Measurements from ENCODE around the gene EMB.
"Not testable (repeated sequence)": the region's sequence is repeated elsewhere in the genome, so short reads cannot be mapped to it uniquely, and the experiment has no call there.

The EMB gene

DNA sequence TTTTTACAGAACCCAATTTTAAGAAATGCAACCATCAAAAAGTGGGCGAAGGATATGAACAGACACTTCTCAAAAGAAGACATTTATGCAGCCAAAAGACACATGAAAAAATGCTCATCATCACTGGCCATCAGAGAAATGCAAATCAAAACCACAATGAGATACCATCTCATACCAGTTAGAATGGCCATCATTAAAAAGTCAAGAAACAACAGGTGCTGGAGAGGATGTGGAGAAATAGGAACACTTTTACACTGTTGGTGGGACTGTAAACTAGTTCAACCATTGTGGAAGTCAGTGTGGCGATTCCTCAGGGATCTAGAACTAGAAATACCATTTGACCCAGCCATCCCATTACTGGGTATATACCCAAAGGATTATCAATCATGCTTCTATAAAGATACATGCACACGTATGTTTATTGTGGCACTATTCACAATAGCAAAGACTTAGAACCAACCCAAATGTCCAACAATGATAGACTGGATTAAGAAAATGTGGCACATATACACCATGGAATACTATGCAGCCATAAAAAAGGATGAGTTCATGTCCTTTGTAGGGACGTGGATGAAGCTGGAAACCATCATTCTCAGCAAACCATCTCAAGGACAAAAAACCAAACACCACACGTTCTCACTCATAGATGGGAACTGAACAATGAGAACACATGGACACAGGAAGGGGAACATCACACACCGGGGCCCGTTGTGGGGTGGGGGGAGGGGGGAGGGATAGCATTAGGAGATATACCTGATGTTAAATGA is 19.7 kb downstream of the EMB start:
- DNase-seq = not testable (repeated sequence)

DNA sequence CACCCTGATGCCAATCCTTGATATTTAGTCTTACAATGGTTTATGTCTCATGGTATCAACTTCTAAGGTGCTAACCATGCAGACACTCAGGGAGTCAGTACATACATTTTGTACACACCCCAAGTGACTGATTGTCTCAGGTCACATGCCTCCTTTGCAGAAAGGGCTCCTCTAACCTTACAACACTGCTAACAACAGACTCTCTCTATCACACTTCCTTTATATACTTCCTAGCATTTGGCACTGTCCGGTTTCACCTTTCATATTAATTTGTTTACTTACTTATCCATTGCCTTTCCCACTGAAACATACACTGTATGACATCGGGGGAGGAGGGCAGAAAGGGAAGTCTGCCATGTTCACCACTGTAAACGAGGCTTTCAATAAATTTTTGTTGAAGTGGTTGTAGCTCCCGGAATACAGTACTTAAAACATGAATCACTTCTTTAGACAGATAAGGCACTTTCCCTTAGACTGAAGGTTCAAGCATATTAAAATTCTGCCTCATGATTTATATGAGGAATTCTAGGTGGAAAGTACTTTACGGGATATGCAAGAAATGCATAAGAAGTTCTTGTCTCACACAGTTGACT is 20.6 kb downstream of the EMB start:
- no peak for DNase-seq

DNA sequence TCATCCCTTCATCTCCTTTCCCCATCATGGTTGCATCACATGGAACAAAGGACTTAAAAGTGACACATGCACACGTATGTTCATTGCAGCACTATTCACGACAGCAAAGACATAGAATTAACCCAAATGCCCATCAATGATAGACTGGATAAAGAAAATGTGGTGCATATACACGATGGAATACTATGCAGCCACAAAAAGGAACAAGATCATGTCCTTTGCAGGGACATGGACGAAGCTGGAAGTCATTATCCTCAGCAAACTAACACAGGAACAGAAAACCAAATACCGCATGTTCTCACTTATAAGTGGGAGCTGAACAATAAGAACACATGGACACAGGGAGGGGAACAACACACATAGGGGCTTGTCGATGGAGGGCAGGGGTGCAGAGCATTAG is 21.4 kb downstream of the EMB start:
- DNase-seq = not testable (repeated sequence)

DNA sequence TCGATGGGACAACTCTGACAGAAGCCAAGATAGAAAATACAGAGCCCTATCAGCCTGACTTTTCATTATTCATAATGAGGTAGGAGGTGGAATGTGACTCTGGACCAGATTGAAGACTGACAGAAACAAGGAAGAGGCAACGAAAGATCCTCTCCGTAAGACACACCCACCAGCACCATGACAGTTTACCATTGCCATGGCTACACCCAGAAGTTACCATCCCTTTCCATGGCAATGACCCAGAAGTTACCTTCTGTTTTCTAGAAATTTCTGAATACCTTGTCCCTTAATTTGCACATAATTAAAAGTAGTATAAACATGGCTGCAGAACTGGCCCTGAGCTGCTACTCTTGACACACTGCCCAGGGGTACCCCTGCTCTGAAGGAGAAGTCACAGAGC is 24.5 kb downstream of the EMB start:
- DNase-seq = not testable (repeated sequence)

DNA sequence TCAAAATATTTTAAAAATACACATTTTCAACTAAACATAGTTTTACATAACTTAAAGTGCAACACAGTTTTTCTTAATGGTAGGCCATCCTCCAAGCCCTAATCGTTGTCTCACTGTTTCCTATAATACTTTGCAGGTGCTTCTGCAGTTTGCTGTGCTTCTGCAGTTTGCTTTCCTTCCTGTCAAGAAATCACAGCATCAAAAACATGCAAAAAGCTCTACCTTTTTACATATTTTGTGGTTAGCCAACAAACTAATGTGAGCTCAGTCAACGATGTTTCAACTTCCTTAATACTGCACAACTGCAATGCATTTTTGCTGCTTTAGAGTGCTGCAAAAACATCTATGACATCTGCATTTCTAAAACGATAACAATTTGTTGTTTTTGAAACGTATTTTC is 25.2 kb downstream of the EMB start:
- DNase-seq = no peak

DNA sequence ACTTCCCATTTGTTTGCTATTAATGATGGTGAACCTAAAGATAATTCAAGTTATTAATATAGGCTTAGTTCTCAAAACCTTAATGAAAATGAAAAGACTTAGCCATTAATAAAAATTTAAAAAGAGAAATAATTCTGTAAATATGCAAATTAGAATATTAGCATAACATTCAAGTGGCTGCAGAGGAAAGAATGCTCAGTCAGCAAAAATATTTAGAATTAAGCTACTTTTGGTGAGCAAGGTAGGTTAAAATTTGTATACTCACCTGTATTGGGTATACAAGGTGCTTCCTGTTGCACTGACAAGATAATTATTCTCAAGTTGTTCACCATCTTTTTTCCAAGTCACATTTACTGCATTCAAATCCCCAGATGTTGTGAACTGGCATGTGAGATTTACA is 30.2 kb downstream of the EMB start:
- not testable (repeated sequence) for DNase-seq

DNA sequence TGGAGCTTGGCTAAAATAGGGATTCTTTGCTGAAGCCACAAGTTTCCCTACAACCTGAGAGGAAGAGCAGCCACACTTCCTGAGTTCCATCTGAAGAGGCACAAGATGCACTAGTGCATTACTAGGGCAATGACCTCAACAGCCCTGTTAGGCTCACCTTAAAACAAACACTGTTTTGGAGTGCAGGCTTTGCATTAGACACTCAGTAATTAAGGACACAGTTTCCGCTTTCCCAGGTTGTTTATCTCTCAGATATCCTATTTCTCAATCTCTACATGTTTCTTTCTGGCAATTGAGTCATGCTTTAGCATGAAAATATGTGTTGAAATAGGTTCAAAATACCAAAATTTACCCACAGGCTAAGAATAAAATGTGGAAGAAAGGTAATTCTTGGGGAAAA is 34.2 kb downstream of the EMB start:
- DNase-seq = no peak

DNA sequence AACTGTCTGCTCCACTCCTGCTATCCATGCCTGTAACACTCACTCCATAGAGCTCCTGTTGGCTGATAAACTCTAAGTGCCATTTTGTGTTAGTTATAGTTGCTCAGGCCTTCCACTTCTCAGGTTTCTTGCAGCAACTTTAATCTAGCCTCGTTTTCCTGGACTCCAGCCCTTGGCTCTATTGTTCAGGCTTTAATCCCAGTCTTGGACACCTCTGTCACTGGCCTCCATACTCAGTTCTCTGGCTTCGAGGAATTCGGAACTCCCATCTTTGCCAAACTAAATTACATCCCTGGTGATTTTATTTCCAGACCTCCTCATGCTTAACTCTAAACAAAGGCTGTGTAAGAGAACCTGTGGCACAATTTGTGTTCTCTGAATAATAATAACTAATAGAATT is 39.8 kb downstream of the EMB start:
- no peak for DNase-seq

DNA sequence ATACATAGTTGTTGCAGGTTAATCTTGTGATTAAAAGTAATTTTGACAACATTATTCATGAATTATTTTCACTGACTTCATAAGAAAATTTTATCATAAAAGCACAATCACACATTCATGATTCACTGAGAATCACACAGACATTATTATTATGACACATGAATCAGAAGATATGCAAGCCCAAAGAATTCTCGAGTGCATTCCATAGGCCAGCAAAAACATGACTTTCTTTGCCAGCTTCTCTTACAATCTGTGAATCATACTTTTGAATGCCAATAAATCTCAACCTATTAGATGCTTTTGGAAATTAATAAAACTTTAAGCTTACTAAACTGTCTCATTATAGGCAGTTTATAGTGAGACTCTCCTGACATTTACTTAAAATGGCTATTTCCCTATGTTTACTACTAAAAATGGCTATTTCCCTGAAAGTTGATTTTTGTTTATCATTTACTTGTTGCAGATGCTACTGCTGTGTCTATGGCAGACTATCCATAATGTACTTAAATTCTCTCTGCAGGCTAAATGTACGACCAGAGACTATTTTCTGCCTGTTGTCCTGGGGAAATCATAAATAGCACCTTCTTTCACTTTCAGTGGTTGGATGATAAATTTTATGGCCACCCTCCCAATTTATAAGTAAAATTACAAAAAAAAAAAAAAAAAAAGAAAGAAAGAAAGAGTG is 47.0 kb downstream of the EMB start:
- DNase-seq = not testable (repeated sequence)

DNA sequence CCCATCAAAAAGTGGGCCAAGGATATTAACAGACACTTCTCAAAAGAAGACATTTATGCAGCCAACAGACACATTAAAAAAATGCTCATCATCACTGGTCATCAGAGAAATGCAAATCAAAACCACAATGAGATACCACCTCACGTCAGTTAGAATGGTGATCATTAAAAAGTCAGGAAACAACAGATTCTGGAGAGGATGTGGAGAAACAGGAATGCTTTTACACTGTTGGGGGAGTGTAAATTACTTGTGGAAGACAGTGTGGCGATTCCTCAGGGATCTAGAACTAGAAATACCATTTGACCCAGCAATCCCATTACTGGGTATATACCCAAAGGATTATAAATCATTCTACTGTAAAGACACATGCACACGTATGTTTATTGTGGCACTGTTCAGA is 48.8 kb downstream of the EMB start:
- not testable (repeated sequence) for DNase-seq

DNA sequence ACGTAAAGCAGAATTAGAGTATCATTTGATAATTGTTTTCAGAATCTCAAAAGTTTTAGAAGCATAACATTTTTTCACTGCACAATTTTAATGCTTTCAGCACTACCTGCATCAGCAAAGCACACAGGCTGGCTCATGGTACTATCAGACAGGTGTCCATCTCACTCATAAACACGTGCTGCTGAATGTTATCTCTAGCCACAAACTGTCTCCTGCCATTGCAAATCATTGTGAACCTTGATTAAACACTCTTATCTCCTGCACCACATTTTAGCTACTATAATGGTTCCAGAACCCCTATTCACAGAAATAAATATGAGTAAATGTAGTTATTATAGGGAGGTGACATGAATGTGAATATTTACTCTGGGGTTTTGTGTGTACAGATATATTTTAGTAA is 56.7 kb downstream of the EMB start:
- DNase-seq = peak; percentile 83

DNA sequence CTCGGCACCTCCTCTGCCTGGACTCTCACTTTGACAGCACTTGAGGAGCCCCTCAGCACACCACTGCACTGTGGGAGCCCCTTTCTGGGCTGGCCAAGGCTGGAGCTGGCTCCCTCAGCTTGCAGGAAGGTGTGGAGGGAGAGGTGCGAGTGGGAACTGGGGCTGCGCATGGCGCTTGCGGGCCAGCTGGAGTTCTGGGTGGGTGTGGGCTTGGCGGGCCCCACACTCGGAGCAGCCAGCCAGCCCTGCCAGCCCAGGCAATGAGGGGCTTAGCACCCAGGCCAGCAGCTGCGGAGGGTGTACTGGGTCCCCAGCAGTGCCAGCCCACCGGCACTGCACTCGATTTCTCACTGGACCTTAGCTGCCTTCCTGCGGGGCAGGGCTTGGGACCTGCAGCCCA is 64.4 kb downstream of the EMB start:
- DNase-seq = not testable (repeated sequence)

DNA sequence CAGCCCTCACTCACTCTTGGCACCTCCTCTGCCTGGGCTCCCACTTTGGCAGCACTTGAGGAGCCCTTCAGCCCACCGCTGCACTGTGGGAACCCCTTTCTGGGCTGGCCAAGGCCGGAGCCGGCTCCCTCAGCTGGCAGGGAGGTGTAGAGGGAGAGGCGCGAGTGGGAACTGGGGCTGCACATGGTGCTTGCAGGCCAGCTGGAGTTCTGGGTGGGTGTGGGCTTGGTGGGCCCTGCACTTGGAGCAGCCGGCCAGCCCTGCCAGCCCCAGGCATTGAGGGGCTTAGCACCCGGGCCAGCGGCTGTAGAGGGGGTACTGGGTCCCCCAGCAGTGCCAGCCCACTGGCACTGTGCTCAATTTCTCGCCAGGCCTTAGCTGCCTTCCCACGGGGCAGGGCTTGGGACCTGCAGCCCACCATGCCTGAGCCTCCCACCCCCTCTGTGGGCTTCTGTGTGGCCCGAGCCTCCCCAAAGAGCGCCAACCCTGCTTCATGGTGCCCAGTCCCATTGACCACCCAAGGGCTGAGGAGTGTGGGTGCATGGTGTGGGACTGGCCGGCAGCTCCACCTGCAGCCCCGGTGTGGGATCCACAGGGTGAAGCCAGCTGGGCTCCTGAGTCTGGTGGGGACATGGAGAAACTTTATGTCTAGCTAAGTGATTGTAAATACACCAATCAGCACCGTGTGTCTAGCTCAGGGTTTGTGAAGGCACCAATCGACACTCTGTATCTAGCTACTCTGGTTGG is 71.6 kb downstream of the EMB start:
- DNase-seq = not testable (repeated sequence)

DNA sequence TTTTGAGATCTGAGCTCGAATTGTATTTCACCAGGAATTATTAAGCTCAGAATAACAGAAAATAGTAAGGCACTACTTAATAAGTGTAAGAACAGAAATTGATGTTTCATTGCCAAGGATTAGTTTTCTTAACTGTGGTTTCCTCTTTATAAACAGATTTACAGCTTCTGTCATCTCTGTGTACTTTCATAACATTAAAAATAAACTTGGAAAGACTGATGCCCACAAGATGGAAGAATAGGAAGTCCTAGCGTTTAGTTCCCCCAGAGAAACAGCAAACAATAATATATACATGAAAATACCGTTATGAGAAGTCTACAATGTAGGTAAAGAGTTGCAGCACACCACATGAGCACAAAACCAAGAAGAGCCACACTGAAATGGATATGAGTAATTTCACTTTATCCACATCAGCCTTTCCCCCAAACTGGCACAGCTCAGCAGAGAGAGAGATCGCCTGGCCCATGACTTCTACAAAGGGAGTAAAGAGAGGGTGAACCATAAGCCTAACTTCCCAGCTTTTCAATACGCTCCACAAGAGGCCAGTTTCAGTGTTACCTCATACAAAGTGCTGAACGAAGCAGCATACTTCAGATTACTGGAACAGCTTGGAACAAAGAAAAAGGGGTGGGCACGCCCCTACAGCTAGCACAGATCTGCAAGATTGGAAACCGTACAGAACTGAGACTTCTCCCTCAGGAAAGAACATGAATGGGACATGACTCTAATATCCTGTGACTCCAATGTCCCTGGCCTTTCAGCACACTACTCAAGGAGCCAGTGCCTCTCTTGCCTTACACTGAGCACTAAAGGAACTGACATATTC is 75.4 kb downstream of the EMB start:
- no peak for DNase-seq

DNA sequence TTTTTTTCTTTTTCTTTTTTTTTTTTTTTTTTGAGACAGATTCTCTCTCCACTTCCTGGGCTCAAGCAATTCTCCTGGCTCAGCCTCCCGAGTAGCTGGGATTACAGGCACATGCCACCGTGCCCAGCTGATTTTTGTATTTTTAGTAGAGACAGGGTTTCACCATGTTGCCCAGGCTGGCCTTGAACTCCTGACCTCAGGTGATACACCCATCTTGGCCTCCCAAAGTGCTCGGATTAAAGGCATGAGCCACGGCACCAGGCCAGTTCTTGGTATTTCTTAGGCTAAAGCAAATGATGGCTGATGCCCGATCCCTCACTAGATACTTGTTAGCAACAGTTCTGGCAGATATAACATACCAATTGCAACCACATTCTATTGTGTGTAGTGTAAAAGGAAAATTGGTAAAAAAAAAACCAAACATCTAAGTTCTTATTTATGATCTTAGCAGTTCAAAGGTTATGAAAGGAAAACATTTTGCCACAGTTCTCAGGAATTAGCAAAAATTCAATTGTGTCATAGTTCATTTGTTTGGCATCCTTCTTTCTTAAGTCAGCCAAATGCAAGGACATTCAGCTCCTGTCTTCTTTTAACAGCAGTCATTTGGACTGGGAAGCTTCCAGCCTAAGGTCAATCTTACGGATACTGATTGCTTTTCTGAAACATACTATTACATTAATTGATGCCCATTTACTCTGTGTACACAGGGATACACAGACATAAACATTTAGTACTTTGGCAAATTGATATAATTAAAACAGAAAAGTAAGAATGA is 76.4 kb downstream of the EMB start:
- not testable (repeated sequence) for DNase-seq

DNA sequence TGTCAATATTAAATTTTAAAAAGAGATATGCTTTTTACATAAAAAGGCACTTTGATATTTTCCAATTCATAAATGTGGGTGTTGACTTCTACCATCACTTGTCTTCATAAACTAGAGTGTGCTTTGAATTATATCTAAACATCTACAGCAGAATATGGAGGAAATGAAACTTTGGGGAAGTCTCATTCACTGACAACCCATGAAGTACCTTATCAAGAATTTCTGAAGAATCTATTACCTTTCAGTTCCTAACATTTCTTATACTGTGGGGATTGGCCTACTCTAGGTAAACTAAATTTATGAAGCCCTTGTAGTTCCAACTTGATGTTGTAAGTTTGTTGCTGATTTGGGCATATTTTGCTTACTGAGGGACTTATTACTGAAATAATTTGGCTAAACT is 81.9 kb downstream of the EMB start:
- no peak for DNase-seq

DNA sequence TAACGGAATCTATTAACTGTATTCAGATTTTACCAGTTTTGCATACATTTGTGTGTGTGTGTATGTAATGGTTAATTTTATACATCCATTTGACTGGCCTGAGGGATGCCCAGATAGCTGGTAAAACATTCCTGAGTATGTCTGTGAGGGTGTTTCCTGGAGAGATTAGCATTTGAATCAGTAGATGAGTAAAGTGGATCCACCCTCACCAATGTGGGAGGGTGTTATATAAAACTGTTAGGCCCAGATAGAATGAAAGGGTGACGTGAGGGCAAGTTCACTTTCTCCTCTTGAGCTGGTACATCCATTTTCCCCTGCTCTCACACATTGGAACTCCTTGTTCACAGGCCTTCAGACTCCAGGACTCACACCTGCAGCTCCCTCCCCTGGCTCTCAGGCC is 88.7 kb downstream of the EMB start:
- no peak for DNase-seq
